T follicular helper cell (primary cell): ENCODE measurements around the gene PLXNA4.

Experiments
- DNase-seq: peaks from one replicate; pipeline ENCODE4 v3.0.0-alpha.2; 2020; ENCODE audit warnings: low read depth

The PLXNA4 gene

GRCh38 chr7:132149436-132150304, 426.6 kb downstream of the PLXNA4 start:
- DNase-seq: no peak

- no peak for DNase-seq
Measured at GRCh38 chr7:132148876-132149275, 427.4 kb downstream of the PLXNA4 start.

- DNase-seq: no peak
Measured at GRCh38 chr7:132145466-132145865, 430.8 kb downstream of the PLXNA4 start.

- no peak for DNase-seq
Measured at GRCh38 chr7:132145063-132145462, 431.2 kb downstream of the PLXNA4 start.

- DNase-seq: no peak
Measured at GRCh38 chr7:132142006-132142405, 434.3 kb downstream of the PLXNA4 start.

GRCh38 chr7:132141109-132141508, 435.2 kb downstream of the PLXNA4 start:
- DNase-seq: no peak

- no peak for DNase-seq
Measured at GRCh38 chr7:132140341-132140740, 435.9 kb downstream of the PLXNA4 start.

- no peak for DNase-seq
Measured at GRCh38 chr7:132138817-132139216, 437.5 kb downstream of the PLXNA4 start.

- no peak for DNase-seq
Measured at GRCh38 chr7:132137681-132138080, 438.6 kb downstream of the PLXNA4 start.

GRCh38 chr7:132135746-132136385, 440.4 kb downstream of the PLXNA4 start:
- DNase-seq: no peak

GRCh38 chr7:132134814-132135445, 441.3 kb downstream of the PLXNA4 start:
- no peak for DNase-seq

GRCh38 chr7:132133501-132133900, 442.8 kb downstream of the PLXNA4 start:
- DNase-seq: no peak

- DNase-seq: no peak
Measured at GRCh38 chr7:132131196-132131595, 445.1 kb downstream of the PLXNA4 start.

GRCh38 chr7:132130497-132130896, 445.8 kb downstream of the PLXNA4 start:
- DNase-seq: no peak

GRCh38 chr7:132125872-132126595, 450.2 kb downstream of the PLXNA4 start:
- no peak for DNase-seq

- DNase-seq: no peak
Measured at GRCh38 chr7:132125096-132125495, 451.2 kb downstream of the PLXNA4 start.

GRCh38 chr7:132124575-132124974, 451.7 kb downstream of the PLXNA4 start:
- DNase-seq: no peak

- DNase-seq: no peak
Measured at GRCh38 chr7:132123773-132124172, 452.5 kb downstream of the PLXNA4 start.

GRCh38 chr7:132122901-132123300, 453.4 kb downstream of the PLXNA4 start:
- no peak for DNase-seq

GRCh38 chr7:132121987-132122386, 454.3 kb downstream of the PLXNA4 start:
- DNase-seq: no peak

- no peak for DNase-seq
Measured at GRCh38 chr7:132118641-132119040, 457.6 kb downstream of the PLXNA4 start.

- DNase-seq: no peak
Measured at GRCh38 chr7:132117636-132118035, 458.6 kb downstream of the PLXNA4 start.
